GM18861 (cell line): ENCODE data around the gene MRPL28.
"Not testable (repeated sequence)": the region's sequence is repeated elsewhere in the genome, so short reads cannot be mapped to it uniquely, and the experiment has no call there.

Experiments used
- ATAC-seq: cut with Tn5 transposase; IDR thresholded peaks from one replicate; pipeline ENCODE4 v1.9.1; 2021; ENCODE audit not compliant: unreplicated experiment

Gene MRPL28

DNA sequence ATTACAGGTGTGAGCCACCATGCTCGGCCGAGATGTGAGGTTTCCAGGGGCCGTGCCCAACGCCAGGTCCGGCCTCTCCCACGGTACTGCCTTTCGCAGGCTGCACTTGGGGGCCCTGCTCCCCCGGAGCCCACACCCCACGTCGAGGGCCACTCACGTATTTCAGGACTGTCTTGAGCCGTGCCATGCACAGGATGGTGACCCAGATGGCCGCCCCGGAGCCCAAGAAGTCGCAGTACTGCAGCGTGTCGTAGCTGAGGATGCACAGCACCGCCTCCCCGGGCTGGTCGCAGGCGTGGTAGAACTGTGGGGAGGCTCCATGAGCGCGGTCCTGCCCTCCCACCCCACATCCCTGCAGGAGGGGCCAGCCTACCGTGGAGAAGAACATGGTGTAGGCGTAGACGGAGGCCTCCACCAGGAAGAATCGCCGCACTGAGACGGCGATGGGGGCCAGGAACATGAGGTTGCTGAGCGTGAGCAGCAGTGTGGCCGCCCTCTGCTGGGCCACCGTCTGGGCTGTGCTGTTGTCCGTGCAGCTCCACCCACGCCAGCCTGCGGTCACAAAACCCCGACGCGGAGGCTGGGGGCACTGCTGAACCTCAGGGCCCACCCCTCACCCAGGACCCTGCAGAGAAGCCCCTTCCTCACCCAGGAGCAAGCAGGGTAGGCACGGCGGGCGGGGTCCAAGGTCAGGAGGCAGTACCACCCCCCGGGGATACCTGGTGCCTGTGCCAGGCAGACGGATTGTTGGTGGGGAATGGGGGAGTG lies 3.7 kb upstream of the MRPL28 start:
- ATAC-seq = no peak

GRCh38 chr16:373020-373598 lies 2.8 kb upstream of the MRPL28 start:
- ATAC-seq = no peak

- ATAC-seq = no peak
Measured at GRCh38 chr16:372302-372983, 2.1 kb upstream of the MRPL28 start.

DNA sequence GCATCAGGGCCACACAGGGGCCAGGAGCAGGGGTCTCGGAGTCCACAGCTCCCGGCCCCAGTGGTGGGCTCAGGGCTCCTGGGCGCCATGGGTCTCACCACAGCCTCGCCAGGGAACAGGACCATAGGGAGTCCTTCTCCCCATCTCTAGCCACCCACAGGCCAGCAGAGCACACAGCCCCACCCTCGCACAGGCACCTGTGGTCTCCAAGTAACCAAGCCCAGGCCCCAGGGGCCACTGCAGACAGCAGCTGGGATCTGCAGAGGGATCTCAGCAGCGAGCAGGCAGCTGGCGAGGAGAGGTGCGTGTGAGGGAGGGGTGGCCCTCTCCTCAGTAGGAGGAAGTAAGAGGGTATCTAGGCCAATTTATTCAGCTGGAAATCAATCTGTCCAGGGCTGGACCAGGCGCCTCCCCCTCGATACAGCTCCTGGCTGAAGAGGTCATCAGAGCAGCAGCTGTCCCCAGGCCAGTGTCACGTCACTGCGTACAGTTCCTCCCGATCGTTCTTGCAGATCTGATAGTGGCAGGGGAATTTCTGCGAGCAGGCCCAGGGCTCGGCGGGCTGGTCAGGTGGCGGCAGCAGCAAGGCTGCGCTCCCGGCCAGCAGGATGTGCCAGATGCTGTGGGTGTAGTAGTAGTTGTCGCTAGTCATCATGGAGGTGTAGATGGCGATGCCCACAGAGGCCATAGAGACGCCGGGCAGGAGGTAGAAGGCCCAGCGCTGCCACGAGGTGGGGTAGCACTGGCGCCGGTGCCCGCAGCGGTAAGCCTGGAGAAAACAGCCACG lies 1.4 kb upstream of the MRPL28 start:
- no peak for ATAC-seq

DNA sequence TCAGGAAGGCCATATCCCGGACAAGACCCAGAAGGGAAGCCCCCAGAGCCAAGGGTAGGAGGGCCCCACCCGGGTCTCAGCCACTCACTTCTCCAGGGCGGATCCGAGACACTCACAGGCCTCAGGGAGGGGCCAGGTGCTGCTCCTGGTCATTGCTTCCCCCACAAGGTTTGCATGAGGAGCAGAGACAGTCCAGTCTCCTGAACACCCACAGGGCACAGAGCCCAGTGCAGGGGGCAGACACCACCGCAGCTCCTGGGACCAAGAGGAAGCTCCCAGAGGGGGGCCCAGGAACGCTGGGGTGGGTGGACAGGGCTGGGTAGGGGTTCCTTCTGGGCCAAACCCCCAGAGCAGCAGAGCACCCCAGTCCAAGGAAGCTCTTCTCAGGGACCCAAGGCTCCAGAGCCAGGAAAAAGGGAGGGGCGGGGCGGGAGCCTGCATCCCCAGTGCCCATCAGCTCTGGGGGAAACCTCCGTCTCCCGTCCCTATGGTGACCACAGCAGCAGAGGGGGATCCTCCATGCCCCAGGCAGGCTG lies 709 bp upstream of the MRPL28 start:
- ATAC-seq = no peak

- no peak for ATAC-seq
Measured at GRCh38 chr16:369866-370436, 387 bp downstream of the MRPL28 start.

DNA sequence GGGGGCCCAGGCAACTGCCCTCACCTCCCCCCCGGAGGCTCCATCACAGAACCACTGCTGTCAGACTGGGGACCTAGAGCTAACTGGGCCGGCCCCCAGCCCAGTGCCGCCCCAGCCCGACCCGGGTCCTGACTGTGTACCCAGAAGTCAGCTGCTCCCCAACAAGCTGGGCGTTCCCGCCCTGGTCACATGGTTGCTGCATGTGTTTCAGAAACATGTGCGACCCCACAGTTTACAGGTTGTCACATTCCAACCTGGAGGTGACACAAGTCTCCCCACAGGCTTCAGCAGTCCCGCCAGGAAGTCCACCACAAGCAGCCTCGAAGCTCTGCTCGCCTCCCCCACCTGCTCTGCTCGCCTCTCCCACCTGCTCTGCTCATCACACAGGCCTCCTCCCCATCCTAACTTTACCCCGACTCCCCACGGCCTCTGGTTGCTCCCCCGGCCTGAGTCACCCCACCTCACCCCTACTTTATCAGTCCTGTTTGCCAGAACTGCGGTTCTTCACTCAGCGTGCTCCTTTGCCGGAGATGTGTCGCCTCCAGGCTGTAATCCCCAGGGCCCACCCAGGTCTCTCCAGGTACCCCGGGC lies 968 bp downstream of the MRPL28 start:
- no peak for ATAC-seq

DNA sequence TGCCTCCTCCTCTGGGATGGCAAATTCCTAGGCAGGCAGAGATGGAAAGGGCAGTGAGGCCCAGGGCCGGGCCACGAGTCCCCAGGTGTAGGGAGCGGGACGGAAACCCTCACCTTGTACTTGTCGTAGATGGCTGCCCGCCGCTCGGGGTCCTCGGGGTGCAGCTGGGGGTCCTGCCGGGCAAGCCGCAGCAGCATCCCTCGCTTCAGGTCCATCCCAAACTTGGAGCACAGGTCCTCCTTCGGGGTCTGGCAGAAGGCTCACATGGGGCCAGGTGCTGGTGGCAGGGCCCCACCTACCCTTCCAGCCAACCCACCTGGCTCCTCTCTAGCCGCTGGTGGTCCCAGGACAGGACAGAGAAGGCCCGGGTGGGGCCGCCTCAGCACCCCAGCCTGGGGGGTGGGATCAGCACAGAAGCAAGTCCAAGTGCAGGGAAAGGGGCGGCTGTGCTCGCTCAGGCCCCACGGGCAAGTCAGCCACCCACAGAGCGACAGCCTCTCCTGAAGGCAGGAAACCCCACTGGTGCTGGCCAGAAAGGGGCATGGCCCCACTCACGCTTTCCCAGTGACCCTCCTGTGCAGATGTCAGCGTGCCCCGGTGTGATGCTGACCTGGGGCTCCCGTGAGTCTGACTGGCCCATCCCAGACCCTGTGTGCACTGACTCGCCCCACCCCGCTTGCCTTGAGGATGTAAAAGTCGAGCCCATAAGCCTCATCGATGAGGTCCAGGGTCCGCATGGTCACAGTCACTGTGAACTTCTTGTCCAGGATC lies 1.8 kb downstream of the MRPL28 start:
- no peak for ATAC-seq

DNA sequence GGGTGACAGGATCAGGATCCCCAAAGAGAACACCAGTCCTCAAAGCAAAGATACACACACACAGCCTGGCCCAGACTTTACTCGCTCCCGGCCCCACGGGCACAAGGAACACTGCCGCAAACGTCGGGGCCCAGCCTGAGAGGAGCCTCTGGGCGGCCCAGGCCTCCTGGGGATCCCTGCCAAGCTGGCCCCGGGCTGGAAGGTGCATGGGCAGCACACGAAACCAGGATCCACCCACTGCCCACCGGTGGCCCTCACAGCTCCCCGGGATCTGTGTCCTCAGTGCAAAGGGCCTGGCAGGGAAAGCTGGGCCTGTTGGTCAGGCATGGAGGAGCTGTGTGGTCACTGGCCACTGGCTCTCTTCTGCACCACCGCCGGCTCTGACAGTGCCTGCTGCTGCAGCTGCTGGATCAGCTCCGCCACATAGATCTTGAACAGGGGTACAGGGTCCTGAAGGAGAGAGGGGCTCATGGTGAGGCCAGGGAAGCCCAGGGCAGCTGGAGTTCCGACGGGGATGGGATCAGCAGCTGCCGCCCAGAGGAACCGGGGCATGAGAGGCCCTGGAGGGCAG lies 2.9 kb downstream of the MRPL28 start:
- ATAC-seq = no peak

- ATAC-seq = no peak
Measured at GRCh38 chr16:366476-366875, 3.9 kb downstream of the MRPL28 start.

DNA sequence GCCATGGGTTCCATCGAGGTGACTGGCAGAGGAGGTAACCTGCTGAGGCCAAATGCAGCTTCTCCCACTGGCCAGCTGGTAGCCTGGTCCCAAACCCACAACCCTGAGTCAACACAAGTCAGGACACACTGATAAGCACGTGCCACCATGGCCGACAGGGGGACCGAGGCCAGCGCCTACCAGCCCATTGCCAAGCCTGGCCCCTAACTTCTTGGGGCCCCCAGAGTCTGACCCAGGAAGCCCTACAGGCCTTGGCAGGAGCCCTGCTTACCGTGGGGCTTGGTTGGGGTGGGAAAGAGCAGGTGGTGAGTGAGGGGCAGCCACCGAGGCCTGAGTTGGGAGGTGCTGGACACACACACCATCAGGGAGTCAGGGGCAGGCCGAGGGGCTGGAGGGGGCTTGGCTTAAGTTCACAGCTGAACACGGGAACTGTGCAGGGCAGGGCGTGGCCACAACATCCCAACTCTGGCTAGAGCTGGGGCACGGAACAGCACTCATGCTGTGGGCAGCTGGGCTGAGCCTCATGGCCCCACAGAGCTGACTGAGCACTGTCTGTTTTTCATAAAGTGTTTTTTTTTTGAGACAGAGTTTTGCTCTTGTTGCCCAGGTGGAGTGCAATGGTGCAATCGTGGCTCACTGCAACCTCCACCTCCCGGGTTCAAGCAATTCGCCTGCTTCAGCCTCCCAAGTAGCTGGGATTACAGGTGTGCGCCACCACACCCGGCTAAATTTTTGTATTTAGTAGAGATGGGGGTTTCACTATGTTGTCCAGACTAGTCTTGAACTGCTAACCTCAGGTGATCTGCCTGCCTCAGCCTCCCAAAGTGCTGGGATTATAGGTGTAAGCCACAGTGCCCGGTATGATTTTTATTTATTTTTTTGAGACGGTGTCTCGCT lies 5.5 kb downstream of the MRPL28 start:
- no peak for ATAC-seq

GRCh38 chr16:363766-364490 lies 6.4 kb downstream of the MRPL28 start:
- no peak for ATAC-seq

- no peak for ATAC-seq
Measured at GRCh38 chr16:363110-363765, 7.1 kb downstream of the MRPL28 start.

- ATAC-seq = not testable (repeated sequence)
Measured at GRCh38 chr16:362702-362999, 7.7 kb downstream of the MRPL28 start.

DNA sequence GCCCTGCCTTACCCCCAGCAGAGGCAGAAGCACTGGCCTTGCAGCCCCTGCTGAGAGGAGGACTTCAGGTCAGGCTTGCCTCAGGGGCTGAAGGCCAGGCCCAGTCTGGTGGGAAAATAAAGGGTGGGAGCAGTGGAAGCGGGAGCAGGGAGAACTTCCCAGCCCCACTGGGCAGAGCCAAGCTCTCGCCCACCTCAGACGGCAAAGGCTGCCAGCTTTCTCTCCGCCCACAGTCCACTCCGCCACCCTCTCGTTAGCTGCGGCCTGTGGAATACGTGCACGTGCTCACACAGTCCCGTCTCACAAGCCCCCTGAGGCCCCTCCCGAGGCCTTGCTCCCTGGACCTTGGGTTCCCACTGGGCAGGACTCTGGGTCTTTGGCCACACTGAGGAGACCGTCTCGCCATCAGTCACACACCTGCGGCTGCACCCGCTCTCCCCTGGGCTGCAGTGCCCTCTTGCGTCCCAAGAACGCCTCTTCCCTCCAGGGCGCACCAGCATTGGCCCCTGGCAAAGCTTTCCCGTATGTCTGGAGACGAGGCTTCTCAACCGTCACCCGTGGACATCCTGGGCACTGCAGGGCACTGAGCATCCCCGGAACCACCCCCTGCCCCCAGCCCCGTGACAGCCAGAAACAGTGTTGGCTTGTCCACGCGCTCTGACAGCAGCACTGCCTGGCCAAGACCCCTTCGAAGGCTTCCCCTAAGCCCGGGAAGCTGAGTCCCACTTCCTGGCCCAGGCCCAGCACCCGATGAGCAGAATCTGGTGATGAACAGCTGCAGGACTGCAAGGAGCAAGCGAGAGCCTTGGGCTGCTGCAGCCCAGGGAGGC lies 8.3 kb downstream of the MRPL28 start:
- ATAC-seq = no peak

DNA sequence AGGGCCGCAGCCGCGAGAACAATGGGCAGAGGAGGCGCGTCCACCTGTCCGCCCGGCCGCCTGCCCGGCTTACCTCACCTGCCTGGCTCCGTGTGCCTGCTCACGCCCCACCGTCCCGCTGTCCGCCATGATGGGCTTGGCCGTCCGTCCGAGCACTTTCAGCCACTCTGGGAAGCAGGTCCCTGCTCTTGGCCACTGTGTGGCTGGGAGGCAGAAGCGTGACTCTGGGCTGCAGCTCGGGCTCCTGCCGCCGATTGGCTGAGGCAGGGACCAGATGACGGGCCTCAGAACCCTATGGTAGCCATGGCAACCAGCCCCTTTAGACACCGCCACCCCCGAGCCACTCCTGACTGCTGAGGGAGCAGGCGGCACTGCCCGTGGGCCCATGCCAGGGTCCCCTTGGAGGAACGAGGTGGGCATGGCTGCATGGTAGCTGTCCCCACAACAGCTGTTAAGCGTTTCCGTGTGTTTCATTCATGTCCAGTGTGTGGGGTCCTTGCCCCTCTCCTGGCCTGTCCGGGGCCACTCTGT lies 8.9 kb downstream of the MRPL28 start:
- no peak for ATAC-seq
